GM19463 (cell line): Measurements from ENCODE around the gene ALG1L2.
"Not testable (repeated sequence)": the region's sequence is repeated elsewhere in the genome, so short reads cannot be mapped to it uniquely, and the experiment has no call there.

Experiments
- ATAC-seq: cut with Tn5 transposase; IDR thresholded peaks from one replicate; pipeline ENCODE4 v1.9.1; 2021; ENCODE audit warnings: mild to moderate bottlenecking, moderate library complexity; ENCODE audit not compliant: unreplicated experiment

ALG1L2 gene, protein sequence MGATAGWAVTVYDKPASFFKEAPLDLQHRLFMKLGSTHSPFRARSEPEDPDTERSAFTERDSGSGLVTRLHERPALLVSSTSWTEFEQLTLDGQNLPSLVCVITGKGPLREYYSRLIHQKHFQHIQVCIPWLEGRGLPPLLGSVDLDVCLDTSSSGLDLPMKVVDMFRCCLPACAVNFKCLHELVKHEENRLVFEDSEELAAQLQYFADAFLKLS

DNA sequence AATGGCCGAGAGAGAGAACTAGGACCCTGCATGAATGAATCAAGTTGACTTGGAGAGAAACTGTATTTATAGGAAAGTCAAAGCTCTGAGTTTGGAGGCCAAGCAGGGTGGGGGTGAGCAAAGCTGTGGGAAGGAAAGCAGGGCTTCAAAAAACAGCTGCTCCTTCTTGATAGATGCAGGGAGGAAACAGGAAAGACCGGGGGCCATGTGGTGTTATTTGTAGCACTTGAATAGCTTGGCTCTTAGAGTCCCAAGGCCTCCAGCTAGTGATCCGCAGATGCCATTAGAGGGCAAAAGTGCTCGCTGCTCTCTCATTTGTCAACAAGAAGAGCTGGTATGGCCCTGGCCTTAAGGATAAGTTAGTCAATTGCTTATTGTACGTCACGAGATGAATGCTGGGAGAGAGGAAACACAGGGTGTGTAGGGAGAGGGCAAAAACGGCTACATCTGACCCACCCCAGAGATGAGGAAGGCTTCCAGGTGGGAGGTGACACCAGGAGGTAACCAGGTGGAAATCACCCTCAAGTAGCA, at the start of gene ALG1L2:
Gene ALG1L2, plus strand, starts transcription at position 481 of the 531 bp plus-strand sequence. CDS start 186 bp downstream, outside the sequence.
- no peak for ATAC-seq

DNA sequence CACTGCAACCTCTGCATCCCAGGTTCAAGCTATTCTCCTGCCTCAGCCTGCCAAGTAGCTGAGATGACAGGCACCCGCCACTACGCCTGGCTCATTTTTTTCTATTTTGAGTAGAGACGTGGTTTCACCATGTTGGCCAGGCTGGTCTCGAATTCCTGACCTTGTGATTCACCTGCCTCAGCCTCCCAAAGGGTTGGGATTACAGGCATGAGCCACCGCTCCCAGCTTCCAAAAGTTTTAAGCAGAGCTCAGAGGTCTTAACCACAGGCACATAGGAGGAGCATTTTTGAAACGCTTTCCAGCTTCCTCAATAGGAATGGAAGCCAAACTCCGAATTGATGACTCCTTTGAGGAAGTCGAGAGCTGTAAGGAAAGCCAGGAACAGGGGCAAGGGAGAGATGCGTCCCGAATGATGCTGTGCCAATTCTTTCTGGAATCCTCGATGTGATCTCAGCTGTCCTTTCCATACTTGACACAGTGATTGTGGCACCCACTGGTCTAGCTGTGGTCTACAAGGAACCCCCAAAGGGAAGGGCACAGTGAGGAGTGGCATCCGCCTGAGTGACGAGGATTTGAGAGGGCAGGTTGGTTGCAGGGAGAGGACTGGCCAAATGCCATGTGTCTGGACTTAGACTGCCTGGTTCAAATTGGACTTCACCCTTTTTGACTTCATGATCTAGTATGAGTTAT, 44.4 kb upstream of the ALG1L2 start:
- not testable (repeated sequence) for ATAC-seq

- not testable (repeated sequence) for ATAC-seq
Measured at GRCh38 chr3:130042736-130043135, 38.9 kb upstream of the ALG1L2 start.

DNA sequence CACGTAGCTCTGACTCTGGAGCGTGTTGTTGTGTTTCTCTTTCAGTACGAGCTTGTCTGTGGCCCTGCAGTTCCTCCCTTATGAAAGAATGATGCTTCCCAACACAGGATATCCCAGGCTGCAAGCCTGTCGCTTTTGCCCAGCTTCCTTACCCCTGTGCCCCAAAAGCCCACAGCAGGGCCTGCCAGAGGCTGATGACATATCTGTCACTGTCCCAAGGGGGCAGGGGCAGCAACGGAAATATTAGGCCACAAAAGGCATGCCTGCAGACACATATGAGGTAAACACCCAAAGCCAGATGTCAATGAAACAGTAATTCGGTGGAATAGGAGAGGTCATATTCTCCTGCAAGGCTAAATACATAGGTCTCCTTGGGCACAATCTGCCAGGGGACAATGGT, 38.0 kb upstream of the ALG1L2 start:
- not testable (repeated sequence) for ATAC-seq

- ATAC-seq, result no peak
Measured at GRCh38 chr3:130044370-130044769, 37.3 kb upstream of the ALG1L2 start.

DNA sequence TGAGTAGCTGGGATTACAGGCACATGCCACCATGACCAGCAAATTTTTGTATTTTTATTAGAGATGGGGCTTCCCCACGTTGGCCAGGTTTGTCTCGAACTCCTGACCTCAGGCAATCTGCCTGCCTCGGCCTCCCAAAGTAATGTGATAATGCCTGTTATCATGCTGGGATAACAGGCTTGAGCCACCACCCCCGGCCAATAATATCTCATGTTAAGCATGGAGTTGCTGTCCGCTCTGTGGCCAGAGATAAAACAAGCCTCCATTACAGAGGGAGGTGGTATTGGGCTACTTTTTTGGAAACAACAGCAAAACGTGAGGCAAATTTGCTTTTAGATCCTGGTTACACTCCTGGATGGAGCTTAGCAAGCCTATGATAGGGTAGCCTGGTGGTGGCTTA, 32.9 kb upstream of the ALG1L2 start:
- ATAC-seq, result no peak

- not testable (repeated sequence) for ATAC-seq
Measured at GRCh38 chr3:130052366-130052765, 29.3 kb upstream of the ALG1L2 start.

GRCh38 chr3:130052965-130053364, 28.7 kb upstream of the ALG1L2 start:
- not testable (repeated sequence) for ATAC-seq

- ATAC-seq, result not testable (repeated sequence)
Measured at GRCh38 chr3:130057536-130058266, 23.9 kb upstream of the ALG1L2 start.

GRCh38 chr3:130058267-130058657, 23.4 kb upstream of the ALG1L2 start:
- ATAC-seq, result not testable (repeated sequence)

GRCh38 chr3:130058716-130059115, 22.9 kb upstream of the ALG1L2 start:
- not testable (repeated sequence) for ATAC-seq

- ATAC-seq, result not testable (repeated sequence)
Measured at GRCh38 chr3:130059162-130059561, 22.5 kb upstream of the ALG1L2 start.

GRCh38 chr3:130073582-130073981, 8.0 kb upstream of the ALG1L2 start:
- no peak for ATAC-seq

- ATAC-seq, result no peak
Measured at GRCh38 chr3:130077636-130078035, 4.0 kb upstream of the ALG1L2 start.

DNA sequence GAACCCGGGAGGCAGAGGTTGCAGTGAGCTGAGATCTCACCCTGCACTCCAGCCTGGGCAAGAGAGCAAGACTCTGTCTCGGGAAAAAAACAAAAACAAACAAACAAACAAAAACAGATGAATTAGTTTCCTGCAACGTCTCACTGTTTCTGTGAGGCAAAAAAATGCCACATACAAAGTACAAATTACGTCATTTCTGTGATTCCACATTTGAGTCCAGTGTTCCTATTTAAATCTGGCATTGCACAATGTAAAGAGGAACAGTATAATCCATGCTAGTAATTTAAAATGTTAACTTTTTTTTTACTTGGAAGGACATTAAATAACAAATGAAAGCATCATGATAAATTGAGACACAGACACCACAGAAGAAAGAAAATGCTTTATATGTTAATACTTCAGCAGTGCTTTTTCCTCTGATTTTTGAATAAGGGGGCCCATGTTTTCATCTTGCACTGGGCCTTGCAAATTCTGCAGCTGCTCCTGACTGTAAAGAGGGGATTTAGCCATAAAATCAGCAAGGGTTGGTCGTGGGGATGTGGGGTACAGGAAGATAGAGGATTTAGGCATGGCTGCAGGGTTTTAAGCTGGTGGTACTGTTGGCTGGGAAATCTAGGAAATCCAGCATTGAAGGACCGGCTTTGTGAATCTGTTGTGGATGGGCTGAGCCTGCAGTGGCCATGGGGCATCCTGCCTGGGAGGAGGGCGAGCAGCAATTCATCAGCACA, 1.9 kb downstream of the ALG1L2 start:
- not testable (repeated sequence) for ATAC-seq

GRCh38 chr3:130084436-130084980, 2.9 kb downstream of the ALG1L2 start:
- no peak for ATAC-seq

- ATAC-seq, result no peak
Measured at GRCh38 chr3:130085881-130086280, 4.2 kb downstream of the ALG1L2 start.

- ATAC-seq, result not testable (repeated sequence)
Measured at GRCh38 chr3:130086628-130087027, 5.0 kb downstream of the ALG1L2 start.

DNA sequence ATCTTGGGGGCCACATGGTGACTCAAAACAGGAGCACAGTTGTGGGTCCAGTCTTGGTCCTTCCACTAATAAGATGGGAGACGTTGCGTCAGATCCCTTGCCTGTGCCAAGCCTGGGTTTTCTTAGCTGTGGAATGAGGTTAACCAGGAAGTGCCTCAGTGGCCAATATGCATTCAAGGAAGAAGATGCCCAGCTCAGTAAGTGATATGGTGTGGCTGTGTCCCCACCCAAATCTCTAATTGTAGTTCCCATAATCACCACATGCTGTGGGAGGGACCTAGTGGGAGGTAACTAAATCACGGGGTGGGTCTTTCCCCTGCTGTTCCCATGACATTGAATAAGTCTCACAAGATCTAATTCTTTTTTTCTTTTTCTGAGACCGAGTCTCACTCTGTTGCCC, 6.4 kb downstream of the ALG1L2 start:
- no peak for ATAC-seq

GRCh38 chr3:130090681-130091080, 9.1 kb downstream of the ALG1L2 start:
- ATAC-seq, result not testable (repeated sequence)

- no peak for ATAC-seq
Measured at GRCh38 chr3:130091958-130092357, 10.3 kb downstream of the ALG1L2 start.
